Activated CD8-positive, alpha-beta T cell treated with anti-CD3 and anti-CD28 coated beads, Interleukin-2, amount 10 ng/mL, durations not matched to agents 7 days and 5 days (primary cell): ENCODE data around the gene RASGRF1. TPM values are rescaled to one million over a fixed set of nuclear protein-coding genes. Genes with fewer than 3 reads are reported as not detected.

ENCODE experiments used
- ATAC-seq: fragments of 150-1000 bp; cut with Tn5 transposase; one replicate; pipeline ENCODE4 v1.10.0; 2021; ENCODE audit warnings: moderate library complexity
- CTCF ChIA-PET: fragments of 350-600 bp; sonication (Branson Sonifier 250); formaldehyde crosslinking; loops from one replicate; lab custom pipeline; 2021; ENCODE audit warnings: antibody characterized with exemption; lab: Charles Lee
- POLR2A ChIA-PET: fragments of 350-600 bp; sonication (Branson Sonifier 250); formaldehyde crosslinking; loops from one replicate; lab custom pipeline; 2021; ENCODE audit warnings: antibody characterized with exemption; lab: Charles Lee
- DNase-seq: peaks from one replicate; pipeline ENCODE4 v3.0.0-alpha.2; 2020
- H3K27ac Mint-ChIP-seq: one replicate; pipeline ENCODE4 v1.8.0; 2021; ENCODE audit warnings: mild to moderate bottlenecking, mixed read lengths
- H3K27me3 Mint-ChIP-seq: one replicate; pipeline ENCODE4 v1.8.0; 2021; ENCODE audit warnings: low read depth, mixed read lengths
- H3K36me3 Mint-ChIP-seq: one replicate; pipeline ENCODE4 v1.8.0; 2021; ENCODE audit warnings: low read depth, mixed read lengths
- H3K4me1 Mint-ChIP-seq: one replicate; pipeline ENCODE4 v1.8.0; 2021; ENCODE audit warnings: low read depth, mixed read lengths
- H3K4me3 Mint-ChIP-seq: one replicate; pipeline ENCODE4 v1.8.0; 2021; ENCODE audit warnings: mild to moderate bottlenecking, mixed read lengths
- H3K9me3 Mint-ChIP-seq: one replicate; pipeline ENCODE4 v1.8.0; 2022; ENCODE audit warnings: mixed read lengths; ENCODE audit not compliant: insufficient read depth
- total RNA-seq, 2 experiments: library from RNA; stranded (reverse); gene quantifications; one replicate each; pipeline ENCODE4 v1.2.3, GENCODE V29; 2021

The RASGRF1 gene
- total RNA-seq, 2 experiments from 2014 or later: not detected

- Mint-ChIP-seq H3K27ac (peak overlapping the region; percentile 71), H3K27me3 (peaks cover 9% of the 10 kb centered on the region), H3K4me3 (no peak overlapping the region), H3K36me3 (peaks cover 19% of the 10 kb centered on the region), H3K4me1 (peaks cover 41% of the 10 kb centered on the region), H3K9me3 (no peaks in the 10 kb centered on the region)
- CTCF ChIA-PET: no interaction called here
- DNase-seq: peak; percentile 37
- POLR2A ChIA-PET: no interaction called here
- ATAC-seq: no peak
Measured at GRCh38 chr15:78938658-78939488, 151.7 kb downstream of the RASGRF1 start.

- Mint-ChIP-seq H3K27ac (peak overlapping the region; percentile 80), H3K27me3 (peaks cover 2% of the 10 kb centered on the region), H3K9me3 (no peaks in the 10 kb centered on the region), H3K4me1 (peaks cover 39% of the 10 kb centered on the region), H3K4me3 (peak overlapping the region; percentile 56), H3K36me3 (peaks cover 19% of the 10 kb centered on the region)
- ATAC-seq (peak; percentile 58), DNase-seq (peak; percentile 47)
- ChIA-PET POLR2A (no interaction called here), CTCF (interaction anchor here (0.6 to 1.4 kb wide), 2 partner anchors 27 to 524 kb away, joined by 4 read pairs; no protein-coding TSS in a partner anchor)
Measured at GRCh38 chr15:78937132-78937739, 153.3 kb downstream of the RASGRF1 start.

GRCh38 chr15:78934655-78935023 is 155.9 kb downstream of the RASGRF1 start:
- POLR2A ChIA-PET: no interaction called here
- H3K9me3 Mint-ChIP-seq: no peaks in the 10 kb centered on the region
- CTCF ChIA-PET: no interaction called here
- no peak for DNase-seq
- H3K4me3 Mint-ChIP-seq: no peak overlapping the region
- H3K27ac Mint-ChIP-seq: no peak overlapping the region
- H3K27me3 Mint-ChIP-seq: peaks cover 2% of the 10 kb centered on the region
- H3K4me1 Mint-ChIP-seq: peaks cover 34% of the 10 kb centered on the region
- H3K36me3 Mint-ChIP-seq: peaks cover 21% of the 10 kb centered on the region
- ATAC-seq: no peak

GRCh38 chr15:78933823-78934654 is 156.5 kb downstream of the RASGRF1 start:
- Mint-ChIP-seq H3K27ac (no peak overlapping the region), H3K9me3 (no peaks in the 10 kb centered on the region), H3K36me3 (peaks cover 19% of the 10 kb centered on the region), H3K4me3 (no peak overlapping the region), H3K4me1 (peaks cover 29% of the 10 kb centered on the region), H3K27me3 (peaks cover 2% of the 10 kb centered on the region)
- ChIA-PET CTCF (no interaction called here), POLR2A (no interaction called here)
- ATAC-seq (no peak), DNase-seq (no peak)

- H3K27me3 Mint-ChIP-seq: peaks cover under 1% of the 10 kb centered on the region
- ChIA-PET CTCF (no interaction called here), POLR2A (interaction anchor here (0.6 kb wide), 1 partner anchor 13 kb away, joined by 3 read pairs; no protein-coding TSS in a partner anchor)
- H3K4me3 Mint-ChIP-seq: no peak overlapping the region
- no peaks in the 10 kb centered on the region for H3K9me3 Mint-ChIP-seq
- H3K27ac Mint-ChIP-seq: no peak overlapping the region
- H3K36me3 Mint-ChIP-seq: peaks cover 12% of the 10 kb centered on the region
- ATAC-seq (no peak), DNase-seq (no peak)
- H3K4me1 Mint-ChIP-seq: peaks cover 22% of the 10 kb centered on the region
Measured at GRCh38 chr15:78933187-78933822, 157.3 kb downstream of the RASGRF1 start.

- Mint-ChIP-seq H3K9me3 (no peaks in the 10 kb centered on the region), H3K36me3 (peaks cover 12% of the 10 kb centered on the region), H3K27me3 (no peaks in the 10 kb centered on the region), H3K4me3 (no peak overlapping the region), H3K4me1 (peaks cover 15% of the 10 kb centered on the region), H3K27ac (no peak overlapping the region)
- CTCF ChIA-PET: no interaction called here
- no peak for ATAC-seq
- POLR2A ChIA-PET: interaction anchor here (0.6 kb wide), 1 partner anchor 12 kb away, joined by 3 read pairs; no protein-coding TSS in a partner anchor
- no peak for DNase-seq
Measured at GRCh38 chr15:78932258-78932808, 158.2 kb downstream of the RASGRF1 start.

- Mint-ChIP-seq H3K27ac (no peak overlapping the region), H3K27me3 (no peaks in the 10 kb centered on the region), H3K9me3 (no peaks in the 10 kb centered on the region), H3K4me1 (peaks cover 8% of the 10 kb centered on the region), H3K4me3 (no peak overlapping the region), H3K36me3 (peaks cover 9% of the 10 kb centered on the region)
- DNase-seq (no peak), ATAC-seq (no peak)
- POLR2A ChIA-PET: interaction anchor here (0.6 kb wide), 1 partner anchor 514 kb away, joined by 3 read pairs; no protein-coding TSS in a partner anchor
- CTCF ChIA-PET: no interaction called here
Measured at GRCh38 chr15:78931439-78932257, 158.9 kb downstream of the RASGRF1 start.

GRCh38 chr15:78930577-78931388 is 159.8 kb downstream of the RASGRF1 start:
- H3K27me3 Mint-ChIP-seq: no peaks in the 10 kb centered on the region
- ChIA-PET POLR2A (no interaction called here), CTCF (no interaction called here)
- H3K9me3 Mint-ChIP-seq: no peaks in the 10 kb centered on the region
- no peak overlapping the region for H3K4me3 Mint-ChIP-seq
- ATAC-seq (peak; percentile 5), DNase-seq (no peak)
- no peak overlapping the region for H3K27ac Mint-ChIP-seq
- peaks cover 2% of the 10 kb centered on the region for H3K4me1 Mint-ChIP-seq
- peaks cover 9% of the 10 kb centered on the region for H3K36me3 Mint-ChIP-seq

GRCh38 chr15:78929536-78930264 is 160.9 kb downstream of the RASGRF1 start:
- DNase-seq (no peak), ATAC-seq (no peak)
- H3K27me3 Mint-ChIP-seq: no peaks in the 10 kb centered on the region
- peaks cover under 1% of the 10 kb centered on the region for H3K4me1 Mint-ChIP-seq
- CTCF ChIA-PET: no interaction called here
- no peak overlapping the region for H3K27ac Mint-ChIP-seq
- no peaks in the 10 kb centered on the region for H3K9me3 Mint-ChIP-seq
- peaks cover 9% of the 10 kb centered on the region for H3K36me3 Mint-ChIP-seq
- POLR2A ChIA-PET: no interaction called here
- H3K4me3 Mint-ChIP-seq: no peak overlapping the region
